D721Med (cell line): ENCODE results near the gene EPG5.
A peak's percentile ranks its signal among the peaks of the same experiment; 100 is the strongest.
"Not testable (repeated sequence)": the region's sequence is repeated elsewhere in the genome, so short reads cannot be mapped to it uniquely, and the experiment has no call there.

ENCODE experiments used
- DNase-seq: peaks from one replicate; pipeline ENCODE4 v3.0.0; 2011; ENCODE audit warnings: low spot score; ENCODE audit not compliant: insufficient read length
- FAIRE-seq: peaks from 2 replicates; lab custom pipeline; 2011; peaks lifted over from hg19 to GRCh38; lab: Jason Lieb, UNC
- CTCF ChIP-seq: IDR thresholded peaks from 2 replicates; pipeline ENCODE4 v1.5.1; 2012; ENCODE audit warnings: mild to moderate bottlenecking, control low read depth; ENCODE audit not compliant: insufficient read depth; ENCODE audit errors: missing control alignments

The EPG5 gene

GRCh38 chr18:45817543-45817942 lies 149.6 kb downstream of the EPG5 start:
- DNase-seq (no peak), FAIRE-seq (no peak)
- TF ChIP-seq CTCF: no peak

GRCh38 chr18:45814733-45815132 lies 152.4 kb downstream of the EPG5 start:
- DNase-seq, FAIRE-seq: not testable (repeated sequence)

- not testable (repeated sequence) for DNase-seq, FAIRE-seq
- TF ChIP-seq CTCF: peak; percentile 4
Measured at GRCh38 chr18:45807144-45807543, 160.0 kb downstream of the EPG5 start.

- no peak for TF ChIP-seq CTCF
- no peak for FAIRE-seq
- no peak for DNase-seq
Measured at GRCh38 chr18:45806226-45806625, 160.9 kb downstream of the EPG5 start.

GRCh38 chr18:45805551-45805950 lies 161.6 kb downstream of the EPG5 start:
- DNase-seq: no peak
- TF ChIP-seq CTCF: no peak
- no peak for FAIRE-seq

- FAIRE-seq: no peak
- no peak for DNase-seq
- TF ChIP-seq CTCF: no peak
Measured at GRCh38 chr18:45802814-45803492, 164.2 kb downstream of the EPG5 start.

- DNase-seq (no peak), FAIRE-seq (no peak)
- TF ChIP-seq CTCF: no peak
Measured at GRCh38 chr18:45801416-45802004, 165.6 kb downstream of the EPG5 start.
